Heart left ventricle (tissue), 16 donors: Measurements from ENCODE around the gene VPS33A. TPM values are rescaled to one million over a fixed set of nuclear protein-coding genes. Genes with fewer than 3 reads are reported as not detected.

ENCODE experiments used
- ATAC-seq, 4 donors: fragments of 200-7000 bp; cut with Tn5 transposase; one replicate each; pipeline ENCODE4 v1.9.1; 2020 to 2022; ENCODE audit warnings: moderate library complexity in 4 of 4, mild to moderate bottlenecking in 3 of 4, moderate number of reproducible peaks in 1 of 4
- DNase-seq, 5 donors: peaks; one replicate each; pipeline ENCODE4 v3.0.0-alpha.2; 2020
- H3K27ac ChIP-seq, 12 donors: fragments of 200-600 bp; sonication (generic) in 4 of 12; one replicate each; pipeline versions ENCODE4 v1.5.0 to v1.8.0; 2016 to 2022; ENCODE audit warnings: mild to moderate bottlenecking in 2 of 12
- H3K27me3 ChIP-seq, 9 donors: fragments of 200-600 bp; sonication (generic) in 2 of 9; one replicate each; pipeline versions ENCODE4 v1.5.1 to v1.8.0; 2016 to 2022; ENCODE audit warnings: mild to moderate bottlenecking in 3 of 9
- H3K36me3 ChIP-seq, 9 donors: fragments of 200-600 bp; sonication (generic) in 2 of 9; one replicate each; pipeline versions ENCODE4 v1.5.0 to v1.8.0; 2018 to 2022; ENCODE audit warnings: mild to moderate bottlenecking in 2 of 9
- H3K4me1 ChIP-seq, 12 donors: fragments of 200-600 bp; sonication (generic) in 4 of 12; one replicate each; pipeline versions ENCODE4 v1.5.0 to v1.8.0; 2016 to 2022; ENCODE audit warnings: mild to moderate bottlenecking in 3 of 12
- H3K4me3 ChIP-seq, 12 donors: fragments of 200-600 bp; sonication (generic) in 4 of 12; one replicate each; pipeline versions ENCODE4 v1.5.0 to v1.8.0; 2017 to 2022; ENCODE audit warnings: mild to moderate bottlenecking in 9 of 12, moderate library complexity in 4 of 12
- H3K9me3 ChIP-seq, 12 donors: fragments of 200-600 bp; sonication (generic) in 4 of 12; one replicate each; pipeline versions ENCODE4 v1.5.0 to v1.8.0; 2016 to 2022; ENCODE audit warnings: mild to moderate bottlenecking in 1 of 12
- CTCF ChIP-seq, 12 donors: fragments of 200-600 bp; sonication (generic) in 4 of 12; IDR thresholded peaks; one replicate each; pipeline versions ENCODE4 v1.5.0 to v1.8.0; 2018 to 2022; ENCODE audit warnings: antibody characterized with exemption in 12 of 12, mild to moderate bottlenecking in 5 of 12
- POLR2A ChIP-seq, 2 donors: fragments of 450-650 bp; IDR thresholded peaks; one replicate each; pipeline ENCODE4 v1.6.1; 2017; ENCODE audit warnings: antibody characterized with exemption in 2 of 2, mild to moderate bottlenecking in 2 of 2, moderate library complexity in 2 of 2
- WGBS, 4 donors: extraction: QIAGEN DNeasy Blood & Tissue Kit in 2 of 4; methylation state at CpG; one replicate each; pipeline versions ENCODE4 v1.1.5 to v1.1.7; 2013 to 2018; 5-methylcytosine and 5-hydroxymethylcytosine counted together
- intact Hi-C, 10 donors: fragments of 100-400 bp; cut with DNase I; formaldehyde crosslinking; loops; one replicate each; pipeline versions ENCODE4 v1.11.1 to v1.14.2; 2022
- polyA plus RNA-seq, 2 donors: library from polyadenylated mRNA; stranded (reverse); fragments of 200-250 nt; gene quantifications; one replicate each; pipeline ENCODE4 v1.2.3, GENCODE V29; 2013
- total RNA-seq, 9 donors: library from RNA; depleted of rRNA in 2 of 9; stranded (reverse); fragments of >200 nt in 2 of 9; fragmentation: NEBNext Ultra II Directional in 3 of 9; extraction: Animal tissue kit (Norgen Biotek cat#: 25700) in 3 of 9; gene quantifications; one replicate each; pipeline versions ENCODE4 v1.1.0 to v1.2.4, GENCODE V29; 2016 to 2023
- donor health status: ischemic (EF 13 %, LVEDD 7.1; RV severe dilation, severe dysfunction).
- donor health status: healthy with polysubstance abuse.
- donor health status: DM: no; HTN: yes; CAD: no.
- donor health status: DM: no; HTN: no; CAD: no.
- donor health status: ischemic (EF 25% LVEDD 6.9; RV normal size, moderate dysfunction).
- donor health status: ischemic (EF 25% LVEDD 5.7; RV mildly dilated, moderate dysfunction).
- donor health status: healthy.
- donor health status: DM: yes; HTN: yes; CAD: no.
- donor health status: ischemic (EF 35%, LVEDD 5.7; RV mildly dilated, moderate dysfunction).
- donor health status: nonischemic (EF 11% LVEDD 7.7; RV severe dilation, severe dysfunction).
- donor health status: DM: yes; HTN: yes; CAD: no.
- donor health status: PGD.
- donor health status: ischemic (EF 29% LVEDD 5.4; RV normal size, mild dysfunction).
- donor health status: nonischemic (EF 23%, LVEDD 6.1; RV moderate dilation, normal function).

VPS33A gene
- total and polyA plus RNA-seq, 11 donors: 5.6 to 16.7 (median 13.2) TPM

GRCh38 chr12:122250536-122250935, 15.8 kb downstream of the VPS33A start:
- intact Hi-C loops: no loop called here
- Histone ChIP-seq H3K9me3 (no peaks in the 10 kb centered on the region), H3K4me3 (no peak overlapping the region), H3K27ac (no peak overlapping the region), H3K27me3 (no peaks in the 10 kb centered on the region), H3K36me3 (peaks cover 0 to 66% (median 43%) of the 10 kb centered on the region in 9 donors), H3K4me1 (no peaks in the 10 kb centered on the region)
- DNase-seq: no peak
- WGBS, 4 donors: 94 to 96% (median 96%) methylated on average over 8 of the region's 8 CpGs
- TF ChIP-seq POLR2A (IDR thresholded peaks at IDR 0.05) (no peak), CTCF (IDR thresholded peaks at IDR 0.05) (no peak)
- no peak for ATAC-seq

GRCh38 chr12:122250047-122250446, 16.2 kb downstream of the VPS33A start:
- Histone ChIP-seq H3K27ac (no peak overlapping the region), H3K27me3 (no peaks in the 10 kb centered on the region), H3K4me3 (no peak overlapping the region), H3K36me3 (peaks cover 0 to 61% (median 43%) of the 10 kb centered on the region in 9 donors), H3K4me1 (no peaks in the 10 kb centered on the region), H3K9me3 (no peaks in the 10 kb centered on the region)
- ATAC-seq (no peak), DNase-seq (no peak)
- TF ChIP-seq CTCF (IDR thresholded peaks at IDR 0.05) (no peak), POLR2A (IDR thresholded peaks at IDR 0.05) (no peak)
- intact Hi-C loops: no loop called here
- 93 to 97% (median 97%) methylated on average over 6 of the region's 6 CpGs for WGBS, 4 donors

GRCh38 chr12:122245553-122245952, 20.7 kb downstream of the VPS33A start:
- ATAC-seq (no peak), DNase-seq (no peak)
- WGBS, 4 donors: 87 to 100% (median 94%) methylated on average over 1 of the region's 1 CpG
- peak overlapping the region in 1 of 12 donors; percentile 59 for H3K27ac ChIP-seq
- no peaks in the 10 kb centered on the region for H3K4me1 ChIP-seq
- intact Hi-C loops: no loop called here
- H3K9me3 ChIP-seq: no peaks in the 10 kb centered on the region
- no peaks in the 10 kb centered on the region for H3K27me3 ChIP-seq
- H3K36me3 ChIP-seq: peaks cover 0 to 79% (median 63%) of the 10 kb centered on the region in 9 donors
- H3K4me3 ChIP-seq: no peak overlapping the region
- TF ChIP-seq POLR2A (IDR thresholded peaks at IDR 0.05) (no peak), CTCF (IDR thresholded peaks at IDR 0.05) (no peak)

GRCh38 chr12:122244565-122245371, 21.5 kb downstream of the VPS33A start:
- ATAC-seq (no peak), DNase-seq (no peak)
- Histone ChIP-seq H3K4me1 (no peaks in the 10 kb centered on the region), H3K27me3 (no peaks in the 10 kb centered on the region), H3K36me3 (peaks cover 0 to 79% (median 63%) of the 10 kb centered on the region in 9 donors), H3K4me3 (peak overlapping the region in 1 of 12 donors; percentile 36), H3K27ac (peak overlapping the region in 1 of 12 donors; percentile 59), H3K9me3 (no peaks in the 10 kb centered on the region)
- intact Hi-C loops: no loop called here
- 82 to 88% (median 82%) methylated on average over 11 of the region's 11 CpGs for WGBS, 4 donors
- no peak for TF ChIP-seq CTCF (IDR thresholded peaks at IDR 0.05)
- no peak for TF ChIP-seq POLR2A (IDR thresholded peaks at IDR 0.05)
